ENCODE measurements around the gene MATN1. TPM values are rescaled to one million over a fixed set of nuclear protein-coding genes. Genes with fewer than 3 reads are reported as not detected.

MATN1 gene
- under 0.01 and 0.23 TPM in 2 replicates for total RNA-seq

GRCh38 chr1:30723331-30723755 lies at the start of gene MATN1:
Gene MATN1 (minus strand): TSS chr1:30723585. CDS start chr1:30723551, 34 bp downstream.

GRCh38 chr1:30757352-30758120 lies 34.2 kb upstream of the MATN1 start, which contains the start of gene LAPTM5:
Gene LAPTM5 (minus strand): TSS chr1:30757774. CDS start chr1:30757745, 29 bp downstream.

Other genes starting within 250 kb of the MATN1 start
- 0.35 TPM in 1 of 2 replicates, not detected in the other for gene LAPTM5, start 34.2 kb upstream of the MATN1 start, total RNA-seq
- gene SDC3, start 185.2 kb upstream of the MATN1 start, total RNA-seq: 23.4 and 50.1 TPM in 2 replicates

All from pericardium fibroblast (primary cell).